ENCODE results near the gene GFER. TPM values are rescaled to one million over a fixed set of nuclear protein-coding genes. Genes with fewer than 3 reads are reported as not detected.

Gene GFER
- total and polyA plus RNA-seq, 9 of the 15 experiments (the other 6 are each of a cell fraction or from before 2014, with no cell fraction given) = 4.3 to 53.7 (median 19.8) TPM

- TF ChIP-seq ZNF407 (IDR thresholded peaks at IDR 0.05; ENCODE audit: low read depth) (no peak), LARP7 (IDR thresholded peaks at IDR 0.05) (no peak), CHD2 (IDR thresholded peaks at IDR 0.05; ENCODE audit: low read depth, low read length) (no peak; the same call in none of the 2 replicates), CREM (IDR thresholded peaks at IDR 0.05; ENCODE audit: low read depth) (peak; percentile 39), NCOA6 (IDR thresholded peaks at IDR 0.05) (no peak), NFYB (IDR thresholded peaks at IDR 0.05; ENCODE audit: extremely low read depth, insufficient read length) (no peak), MITF (IDR thresholded peaks at IDR 0.05) (no peak), BRD4 (IDR thresholded peaks at IDR 0.05) (0 out of 2 replicates have a peak, but pooled peaks have one; percentile 11), ZFP36 (IDR thresholded peaks at IDR 0.05; ENCODE audit: low read depth, low read length, partially characterized antibody) (no peak), TFE3 (CRISPR knock-in tag; IDR thresholded peaks at IDR 0.05) (no peak), KLF6 (CRISPR knock-in tag; IDR thresholded peaks at IDR 0.05; ENCODE audit: borderline replicate concordance) (no peak), RCOR1 (IDR thresholded peaks at IDR 0.05; ENCODE audit: borderline replicate concordance in 1 of 2, low read depth in 2 of 2, low read length in 2 of 2) (peak in 1 of 2 experiments; percentile 3; a peak in 2 of 4 replicates), BACH1 (tag; IDR thresholded peaks at IDR 0.05) (no peak; the same call in 1 of the 2 replicates), CTCFL (IDR thresholded peaks at IDR 0.05; ENCODE audit: borderline replicate concordance, insufficient read depth, low read depth, low read length, poor library complexity, severe bottlenecking) (peak; percentile 70)
Observed at GRCh38 chr16:1983544-1984346, at the start of gene GFER (continued).
